ENCODE data around the gene FBXO42. TPM values are rescaled to one million over a fixed set of nuclear protein-coding genes. Genes with fewer than 3 reads are reported as not detected.

Gene FBXO42
- total and polyA plus RNA-seq, 9 of the 15 experiments (the other 6 are each of a cell fraction or from before 2014, with no cell fraction given), result 7.2 to 24.8 (median 17.4) TPM

DNA sequence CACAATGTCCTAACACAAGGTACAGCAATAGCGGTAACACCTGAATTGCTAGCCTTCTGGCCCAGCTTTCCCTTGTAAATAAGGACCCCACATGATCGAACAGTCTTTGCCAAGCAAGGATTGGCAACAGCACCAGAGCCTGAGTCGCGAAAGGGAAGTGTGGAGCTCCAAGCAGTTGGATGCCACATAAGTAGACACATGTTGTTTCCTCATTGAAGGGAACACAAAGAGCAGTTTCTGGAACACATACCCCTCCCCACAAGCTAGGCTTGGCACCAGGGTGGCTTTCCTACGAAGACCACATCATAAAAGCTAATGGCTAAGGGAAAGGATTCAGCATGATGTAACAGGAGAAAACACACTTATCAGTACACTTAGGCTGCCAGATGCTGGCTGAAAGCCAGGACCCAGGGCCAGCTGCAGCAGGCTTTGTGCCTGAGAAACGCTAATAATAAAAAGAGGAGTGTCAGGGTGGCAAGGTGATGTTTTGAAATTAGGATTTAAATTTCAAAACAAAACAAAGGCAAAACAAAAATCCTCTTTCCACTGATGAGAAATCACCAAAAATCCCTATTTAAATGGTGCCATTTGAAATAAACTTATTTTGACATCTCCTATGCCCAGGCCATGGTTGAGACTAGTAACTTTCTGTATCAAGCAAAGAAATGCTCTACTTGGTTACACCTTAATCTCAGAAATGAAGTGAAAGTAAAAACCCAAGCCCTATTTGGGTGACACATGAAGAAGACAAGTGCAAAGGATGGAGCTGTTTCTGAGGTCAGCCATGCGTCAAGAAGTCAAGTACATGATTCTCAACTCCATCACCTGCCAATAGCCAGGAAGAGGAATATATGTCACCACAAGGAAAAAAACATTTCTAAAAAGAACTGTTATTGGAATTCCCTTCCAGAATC, 103.4 kb downstream of the FBXO42 start (continued):
- TF ChIP-seq, protein P1, sequence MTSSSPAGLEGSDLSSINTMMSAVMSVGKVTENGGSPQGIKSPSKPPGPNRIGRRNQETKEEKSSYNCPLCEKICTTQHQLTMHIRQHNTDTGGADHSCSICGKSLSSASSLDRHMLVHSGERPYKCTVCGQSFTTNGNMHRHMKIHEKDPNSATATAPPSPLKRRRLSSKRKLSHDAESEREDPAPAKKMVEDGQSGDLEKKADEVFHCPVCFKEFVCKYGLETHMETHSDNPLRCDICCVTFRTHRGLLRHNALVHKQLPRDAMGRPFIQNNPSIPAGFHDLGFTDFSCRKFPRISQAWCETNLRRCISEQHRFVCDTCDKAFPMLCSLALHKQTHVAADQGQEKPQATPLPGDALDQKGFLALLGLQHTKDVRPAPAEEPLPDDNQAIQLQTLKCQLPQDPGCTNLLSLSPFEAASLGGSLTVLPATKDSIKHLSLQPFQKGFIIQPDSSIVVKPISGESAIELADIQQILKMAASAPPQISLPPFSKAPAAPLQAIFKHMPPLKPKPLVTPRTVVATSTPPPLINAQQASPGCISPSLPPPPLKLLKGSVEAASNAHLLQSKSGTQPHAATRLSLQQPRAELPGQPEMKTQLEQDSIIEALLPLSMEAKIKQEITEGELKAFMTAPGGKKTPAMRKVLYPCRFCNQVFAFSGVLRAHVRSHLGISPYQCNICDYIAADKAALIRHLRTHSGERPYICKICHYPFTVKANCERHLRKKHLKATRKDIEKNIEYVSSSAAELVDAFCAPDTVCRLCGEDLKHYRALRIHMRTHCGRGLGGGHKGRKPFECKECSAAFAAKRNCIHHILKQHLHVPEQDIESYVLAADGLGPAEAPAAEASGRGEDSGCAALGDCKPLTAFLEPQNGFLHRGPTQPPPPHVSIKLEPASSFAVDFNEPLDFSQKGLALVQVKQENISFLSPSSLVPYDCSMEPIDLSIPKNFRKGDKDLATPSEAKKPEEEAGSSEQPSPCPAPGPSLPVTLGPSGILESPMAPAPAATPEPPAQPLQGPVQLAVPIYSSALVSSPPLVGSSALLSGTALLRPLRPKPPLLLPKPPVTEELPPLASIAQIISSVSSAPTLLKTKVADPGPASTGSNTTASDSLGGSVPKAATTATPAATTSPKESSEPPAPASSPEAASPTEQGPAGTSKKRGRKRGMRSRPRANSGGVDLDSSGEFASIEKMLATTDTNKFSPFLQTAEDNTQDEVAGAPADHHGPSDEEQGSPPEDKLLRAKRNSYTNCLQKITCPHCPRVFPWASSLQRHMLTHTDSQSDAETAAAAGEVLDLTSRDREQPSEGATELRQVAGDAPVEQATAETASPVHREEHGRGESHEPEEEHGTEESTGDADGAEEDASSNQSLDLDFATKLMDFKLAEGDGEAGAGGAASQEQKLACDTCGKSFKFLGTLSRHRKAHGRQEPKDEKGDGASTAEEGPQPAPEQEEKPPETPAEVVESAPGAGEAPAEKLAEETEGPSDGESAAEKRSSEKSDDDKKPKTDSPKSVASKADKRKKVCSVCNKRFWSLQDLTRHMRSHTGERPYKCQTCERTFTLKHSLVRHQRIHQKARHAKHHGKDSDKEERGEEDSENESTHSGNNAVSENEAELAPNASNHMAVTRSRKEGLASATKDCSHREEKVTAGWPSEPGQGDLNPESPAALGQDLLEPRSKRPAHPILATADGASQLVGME (CRISPR knock-in tag; IDR thresholded peaks at IDR 0.05), result no peak; the same call in 1 of the 2 replicates
- TF ChIP-seq, protein P2, sequence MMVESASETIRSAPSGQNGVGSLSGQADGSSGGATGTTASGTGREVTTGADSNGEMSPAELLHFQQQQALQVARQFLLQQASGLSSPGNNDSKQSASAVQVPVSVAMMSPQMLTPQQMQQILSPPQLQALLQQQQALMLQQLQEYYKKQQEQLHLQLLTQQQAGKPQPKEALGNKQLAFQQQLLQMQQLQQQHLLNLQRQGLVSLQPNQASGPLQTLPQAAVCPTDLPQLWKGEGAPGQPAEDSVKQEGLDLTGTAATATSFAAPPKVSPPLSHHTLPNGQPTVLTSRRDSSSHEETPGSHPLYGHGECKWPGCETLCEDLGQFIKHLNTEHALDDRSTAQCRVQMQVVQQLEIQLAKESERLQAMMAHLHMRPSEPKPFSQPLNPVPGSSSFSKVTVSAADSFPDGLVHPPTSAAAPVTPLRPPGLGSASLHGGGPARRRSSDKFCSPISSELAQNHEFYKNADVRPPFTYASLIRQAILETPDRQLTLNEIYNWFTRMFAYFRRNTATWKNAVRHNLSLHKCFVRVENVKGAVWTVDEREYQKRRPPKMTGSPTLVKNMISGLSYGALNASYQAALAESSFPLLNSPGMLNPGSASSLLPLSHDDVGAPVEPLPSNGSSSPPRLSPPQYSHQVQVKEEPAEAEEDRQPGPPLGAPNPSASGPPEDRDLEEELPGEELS (CRISPR knock-in tag; IDR thresholded peaks at IDR 0.05; ENCODE audit: borderline replicate concordance), result no peak
- TF ChIP-seq ZBTB9 (CRISPR knock-in tag; IDR thresholded peaks at IDR 0.05) (peak; percentile 95), ZNF766 (CRISPR knock-in tag; conservative IDR thresholded peaks at IDR 0.05) (peak; percentile 97), SMAD3 (CRISPR knock-in tag; conservative IDR thresholded peaks at IDR 0.05) (peak; percentile 96), FOXJ3 (CRISPR knock-in tag; IDR thresholded peaks at IDR 0.05) (no peak), CHD2 (IDR thresholded peaks at IDR 0.05; ENCODE audit: low read depth, low read length) (no peak), SRF (CRISPR knock-in tag; IDR thresholded peaks at IDR 0.05) (peak in 1 of 2 experiments; percentile 86; a peak in 2 of 4 replicates), ELF2 (CRISPR knock-in tag; IDR thresholded peaks at IDR 0.05) (no peak), KLF13 (tag; IDR thresholded peaks at IDR 0.05; ENCODE audit: borderline replicate concordance, low read depth) (peak; percentile 86), SNRNP70 (optimal IDR thresholded peaks at IDR 0.05; ENCODE audit: low read depth, low read length) (no peak), ZNF644 (tag; IDR thresholded peaks at IDR 0.05; ENCODE audit: low read depth) (peak; percentile 85; the same call in 1 of the 2 replicates)
- TF ChIP-seq, protein P3, sequence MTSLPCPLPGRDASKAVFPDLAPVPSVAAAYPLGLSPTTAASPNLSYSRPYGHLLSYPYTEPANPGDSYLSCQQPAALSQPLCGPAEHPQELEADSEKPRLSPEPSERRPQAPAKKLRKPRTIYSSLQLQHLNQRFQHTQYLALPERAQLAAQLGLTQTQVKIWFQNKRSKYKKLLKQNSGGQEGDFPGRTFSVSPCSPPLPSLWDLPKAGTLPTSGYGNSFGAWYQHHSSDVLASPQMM (CRISPR knock-in tag; IDR thresholded peaks at IDR 0.05), result no peak
- TF ChIP-seq, protein P4, sequence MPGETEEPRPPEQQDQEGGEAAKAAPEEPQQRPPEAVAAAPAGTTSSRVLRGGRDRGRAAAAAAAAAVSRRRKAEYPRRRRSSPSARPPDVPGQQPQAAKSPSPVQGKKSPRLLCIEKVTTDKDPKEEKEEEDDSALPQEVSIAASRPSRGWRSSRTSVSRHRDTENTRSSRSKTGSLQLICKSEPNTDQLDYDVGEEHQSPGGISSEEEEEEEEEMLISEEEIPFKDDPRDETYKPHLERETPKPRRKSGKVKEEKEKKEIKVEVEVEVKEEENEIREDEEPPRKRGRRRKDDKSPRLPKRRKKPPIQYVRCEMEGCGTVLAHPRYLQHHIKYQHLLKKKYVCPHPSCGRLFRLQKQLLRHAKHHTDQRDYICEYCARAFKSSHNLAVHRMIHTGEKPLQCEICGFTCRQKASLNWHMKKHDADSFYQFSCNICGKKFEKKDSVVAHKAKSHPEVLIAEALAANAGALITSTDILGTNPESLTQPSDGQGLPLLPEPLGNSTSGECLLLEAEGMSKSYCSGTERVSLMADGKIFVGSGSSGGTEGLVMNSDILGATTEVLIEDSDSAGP (CRISPR knock-in tag; IDR thresholded peaks at IDR 0.05), result no peak

Data from K562 (cell line).